ENCODE results near the gene LUC7L. TPM values are rescaled to one million over a fixed set of nuclear protein-coding genes. Genes with fewer than 3 reads are reported as not detected.

Gene LUC7L
- total and polyA plus RNA-seq, 2 of the 8 experiments (the other 6 are each of a cell fraction or from before 2014, with no cell fraction given): 49.7 to 129 TPM

DNA sequence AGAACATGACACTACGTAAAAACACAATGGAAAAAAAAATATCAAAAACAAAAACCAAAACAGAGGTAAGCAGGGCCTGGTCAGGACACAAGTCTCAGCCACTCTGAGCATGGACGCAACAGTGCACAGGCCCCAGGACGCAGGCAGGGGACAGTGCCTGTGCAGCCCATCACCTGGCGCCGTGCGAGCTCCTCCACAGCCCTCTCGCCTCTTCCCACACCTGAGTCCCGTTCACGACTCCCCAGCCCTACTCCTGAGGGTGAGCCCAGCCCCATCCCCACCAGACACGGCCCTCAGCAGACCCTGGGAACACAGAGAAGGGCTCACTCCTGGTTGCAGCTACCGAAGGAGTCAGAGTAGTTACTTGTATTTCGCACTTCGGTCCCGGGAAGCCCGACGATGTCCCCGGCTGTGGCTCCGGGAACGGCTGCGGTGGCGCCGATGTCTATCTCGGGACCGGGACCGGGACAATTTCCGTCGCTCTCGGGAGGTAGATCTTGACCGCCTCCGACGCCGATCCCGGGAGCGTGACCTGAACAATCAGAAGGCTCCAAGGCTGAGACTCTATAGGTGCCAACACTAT lies 39.6 kb downstream of the LUC7L start:
- WGBS, 2 experiments (ENCODE audit: extremely low coverage in 1 of 2, insufficient coverage in 1 of 2, insufficient read length in 1 of 2, insufficient replicate concordance in 2 of 2, low coverage in 1 of 2, low lambda C conversion rate in 2 of 2, missing lambda C conversion rate in 1 of 2): 92% methylated on average over 33 of the region's 34 CpGs; no CpG with 5 or more reads in 1 of the 2 experiments
- H3K9me3 ChIP-seq (ENCODE audit: insufficient read depth in 2 of 2, low read depth in 1 of 2, low read length in 1 of 2): peaks cover 0 to 3% of the 10 kb centered on the region in 2 experiments; a peak in 1 of 4 replicates
- H3K36me3 ChIP-seq (ENCODE audit: control insufficient read depth in 2 of 4, insufficient read depth in 4 of 4, low read length in 3 of 4): peaks cover 31 to 75% (median 59%) of the 10 kb centered on the region in 4 experiments; a peak in 7 of 8 replicates
- no peak overlapping the region for H2AK5ac ChIP-seq (ENCODE audit: low read depth, low read length)
- no peak overlapping the region for H2BK5ac ChIP-seq (ENCODE audit: low read depth, low read length)
- H2BK15ac ChIP-seq (ENCODE audit: low read length): no peak overlapping the region
- POLR2A ChIA-PET (ENCODE audit: partially characterized antibody): interaction anchor here (0.8 to 34.3 kb wide), 3 partner anchors 8 to 36 kb away, joined by 3 to 348 read pairs (median 3); partner anchors contain the start of gene LUC7L
- no peak overlapping the region for H3K4me3 ChIP-seq (ENCODE audit: extremely low read depth in 1 of 4, insufficient read depth in 2 of 4, low read depth in 3 of 4, low read length in 4 of 4)
- H3K14ac ChIP-seq (ENCODE audit: insufficient read length): no peak overlapping the region
- H2BK120ac ChIP-seq (replicated peaks; ENCODE audit: low read depth, low read length): no peak overlapping the region
- no peak overlapping the region for H4K8ac ChIP-seq (ENCODE audit: extremely low read depth, insufficient read depth, low read length)
- no peak overlapping the region for H3K4me2 ChIP-seq (ENCODE audit: insufficient read depth in 1 of 2, low read depth in 2 of 2, low read length in 2 of 2)
- H3K79me2 ChIP-seq (ENCODE audit: control insufficient read depth in 1 of 2, insufficient read depth in 2 of 2, low read length in 2 of 2): no peaks in the 10 kb centered on the region; a peak in 1 of 4 replicates
- H4K20me1 ChIP-seq (replicated peaks in 1 of 2; ENCODE audit: control insufficient read depth in 1 of 2, insufficient read depth in 2 of 2, low read length in 2 of 2): peaks cover 2 to 18% of the 10 kb centered on the region in 2 experiments
- H3K9ac ChIP-seq (replicated peaks in 1 of 4; ENCODE audit: extremely low read depth in 1 of 4, low read depth in 3 of 4, low read length in 3 of 4): no peak overlapping the region
- H3K27ac ChIP-seq (ENCODE audit: low read depth, low read length): no peak overlapping the region
- H4K91ac ChIP-seq (replicated peaks; ENCODE audit: insufficient read length, low read length): no peak overlapping the region
- no peak overlapping the region for H2AFZ ChIP-seq (ENCODE audit: low read length)
- H3K27me3 ChIP-seq (replicated peaks in 1 of 4; ENCODE audit: control insufficient read depth in 3 of 4, extremely low read depth in 1 of 4, insufficient read depth in 3 of 4, low read length in 3 of 4): no peaks in the 10 kb centered on the region
- CTCF ChIA-PET (ENCODE audit: partially characterized antibody): interaction anchor here (1.0 to 2.8 kb wide), 8 partner anchors 8 to 298 kb away, joined by 3 to 10 read pairs (median 4); no protein-coding TSS in a partner anchor
- no peak overlapping the region for H4K5ac ChIP-seq (ENCODE audit: insufficient read length, low read depth, low read length)
- no peak overlapping the region for H3K18ac ChIP-seq (ENCODE audit: extremely low read depth, low read length)
- DNase-seq (ENCODE audit: low read depth in 1 of 2, low spot score in 2 of 2) (no peak), FAIRE-seq (no peak)
- no peaks in the 10 kb centered on the region for H3K23me2 ChIP-seq (ENCODE audit: low read depth, low read length)
- no peak overlapping the region for H3K23ac ChIP-seq (ENCODE audit: insufficient read length)
- no peak overlapping the region for H2BK20ac ChIP-seq (ENCODE audit: low read length)
- no peak overlapping the region for H3K4ac ChIP-seq (replicated peaks; ENCODE audit: insufficient read length, low read depth, low read length)
- TF ChIP-seq BCL11A (IDR thresholded peaks at IDR 0.05; ENCODE audit: low read depth in 2 of 2, low read length in 2 of 2): no peak
- TF ChIP-seq POLR2A (IDR thresholded peaks at IDR 0.05; ENCODE audit: control extremely low read depth in 1 of 2, low read depth in 2 of 2, low read length in 2 of 2): peak in 1 of 2 experiments; percentile 27; a peak in 1 of 3 replicates
- 0 out of 2 replicates have a peak, but pooled peaks have one; percentile 40 for TF ChIP-seq POLR2AphosphoS5 (IDR thresholded peaks at IDR 0.05; ENCODE audit: low read depth, low read length)
- no peaks in the 10 kb centered on the region; the same call in 1 of the 2 replicates for H3K79me1 ChIP-seq (ENCODE audit: low read depth, low read length)
- H3K4me1 ChIP-seq (replicated peaks in 1 of 4; ENCODE audit: control insufficient read depth in 3 of 4, insufficient read depth in 4 of 4, low read length in 3 of 4): no peaks in the 10 kb centered on the region
- no peak overlapping the region for H3K56ac ChIP-seq (replicated peaks; ENCODE audit: insufficient read length, low read depth, low read length)
- no peak overlapping the region for H2BK12ac ChIP-seq (ENCODE audit: low read depth, low read length)
